Activated B cell treated with CpG ODN at 0.5 μM for 24 hours (primary cell): ENCODE results near the gene KPNA2. TPM values are rescaled to one million over a fixed set of nuclear protein-coding genes. Genes with fewer than 3 reads are reported as not detected.
A peak's percentile ranks its signal among the peaks of the same experiment; 100 is the strongest.

ENCODE experiments used
- ATAC-seq: fragments of 200-7000 bp; cut with Tn5 transposase; one replicate; pipeline ENCODE4 v1.10.0; 2021; ENCODE audit warnings: low read depth, mild to moderate bottlenecking, moderate library complexity
- CTCF ChIA-PET: fragments of 350-600 bp; sonication (Branson Sonifier 250); formaldehyde crosslinking; loops from one replicate; lab custom pipeline; 2021; ENCODE audit warnings: antibody characterized with exemption; lab: Charles Lee
- POLR2A ChIA-PET: fragments of 350-600 bp; sonication (Branson Sonifier 250); formaldehyde crosslinking; loops from one replicate; lab custom pipeline; 2021; ENCODE audit warnings: antibody characterized with exemption; lab: Charles Lee
- DNase-seq: peaks from one replicate; pipeline ENCODE4 v3.0.0; 2022
- H3K27ac Mint-ChIP-seq: one replicate; pipeline ENCODE4 v1.8.0; 2020; ENCODE audit warnings: mixed read lengths
- H3K27me3 Mint-ChIP-seq: one replicate; pipeline ENCODE4 v1.8.0; 2021; ENCODE audit warnings: mixed read lengths
- H3K36me3 Mint-ChIP-seq: one replicate; pipeline ENCODE4 v1.8.0; 2021; ENCODE audit warnings: low read depth, mixed read lengths
- H3K4me1 Mint-ChIP-seq: one replicate; pipeline ENCODE4 v1.8.0; 2021; ENCODE audit warnings: mixed read lengths
- H3K4me3 Mint-ChIP-seq: one replicate; pipeline ENCODE4 v1.8.0; 2020; ENCODE audit warnings: mild to moderate bottlenecking, mixed read lengths
- H3K9me3 Mint-ChIP-seq: one replicate; pipeline ENCODE4 v1.8.0; 2020; ENCODE audit warnings: mixed read lengths
- intact Hi-C: fragments of 100-400 bp; cut with micrococcal nuclease; formaldehyde crosslinking; loops from one replicate; pipeline ENCODE4 v1.15.1; 2024
- total RNA-seq: library from RNA; stranded (reverse); gene quantifications from 2 replicates; pipeline ENCODE4 v1.2.3, GENCODE V29; 2022
- TF ChIP-seq, protein P1 (sequence below): fragments of 200-600 bp; IDR thresholded peaks from one replicate; pipeline ENCODE4 v1.8.0; 2022; ENCODE audit warnings: antibody characterized with exemption, mild to moderate bottlenecking

Gene KPNA2
- total RNA-seq, 1 donor from 2014 or later, result 49.9 TPM

DNA sequence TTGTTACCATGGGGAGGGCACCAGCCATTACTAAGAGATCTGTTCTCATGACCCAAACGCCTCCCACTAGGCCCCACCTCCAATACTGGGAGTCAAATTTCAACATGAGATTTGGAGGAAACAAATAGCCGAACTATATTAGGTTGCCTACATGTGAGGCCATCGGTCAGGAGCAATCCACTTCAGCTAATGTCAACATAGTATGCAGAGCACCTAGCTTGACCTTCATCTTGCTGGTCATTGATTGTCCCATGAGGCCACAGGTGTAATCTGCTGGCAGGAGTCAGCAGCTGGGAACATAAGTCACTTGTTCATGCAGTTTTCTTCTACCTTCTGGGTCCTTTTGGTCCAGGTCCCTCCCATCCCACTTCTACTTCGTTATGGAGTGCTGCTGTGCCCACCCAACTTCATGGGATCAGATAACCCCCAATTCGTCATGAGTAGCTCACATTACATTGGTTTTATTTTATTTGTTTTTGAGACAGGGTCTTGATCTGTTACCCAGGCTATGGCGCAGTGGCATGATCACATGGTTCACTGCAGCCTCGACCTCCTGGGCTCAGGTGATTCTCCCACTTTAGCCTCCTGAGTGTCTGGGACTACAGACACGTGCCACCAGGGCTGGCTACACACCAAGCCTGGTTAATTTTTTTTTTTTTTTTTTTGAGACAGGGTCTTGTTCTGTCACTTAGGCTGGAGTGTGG is 5.9 kb upstream of the KPNA2 start:
- POLR2A ChIA-PET, result no interaction called here

GRCh38 chr17:68033636-68034451 is 1.7 kb upstream of the KPNA2 start:
- Mint-ChIP-seq H3K9me3 (no peaks in the 10 kb centered on the region), H3K27ac (no peak overlapping the region), H3K27me3 (no peaks in the 10 kb centered on the region), H3K4me1 (peaks cover 11% of the 10 kb centered on the region), H3K4me3 (no peak overlapping the region), H3K36me3 (peaks cover 22% of the 10 kb centered on the region)
- intact Hi-C loops, result loop anchor here (2.0 kb wide), 1 partner anchor 203 kb away; no protein-coding TSS in a partner anchor
- POLR2A ChIA-PET, result interaction anchor here (0.6 kb wide), 1 partner anchor 318 kb away, joined by 3 read pairs; no protein-coding TSS in a partner anchor
- ATAC-seq (no peak), DNase-seq (no peak)
- TF ChIP-seq, protein P1, sequence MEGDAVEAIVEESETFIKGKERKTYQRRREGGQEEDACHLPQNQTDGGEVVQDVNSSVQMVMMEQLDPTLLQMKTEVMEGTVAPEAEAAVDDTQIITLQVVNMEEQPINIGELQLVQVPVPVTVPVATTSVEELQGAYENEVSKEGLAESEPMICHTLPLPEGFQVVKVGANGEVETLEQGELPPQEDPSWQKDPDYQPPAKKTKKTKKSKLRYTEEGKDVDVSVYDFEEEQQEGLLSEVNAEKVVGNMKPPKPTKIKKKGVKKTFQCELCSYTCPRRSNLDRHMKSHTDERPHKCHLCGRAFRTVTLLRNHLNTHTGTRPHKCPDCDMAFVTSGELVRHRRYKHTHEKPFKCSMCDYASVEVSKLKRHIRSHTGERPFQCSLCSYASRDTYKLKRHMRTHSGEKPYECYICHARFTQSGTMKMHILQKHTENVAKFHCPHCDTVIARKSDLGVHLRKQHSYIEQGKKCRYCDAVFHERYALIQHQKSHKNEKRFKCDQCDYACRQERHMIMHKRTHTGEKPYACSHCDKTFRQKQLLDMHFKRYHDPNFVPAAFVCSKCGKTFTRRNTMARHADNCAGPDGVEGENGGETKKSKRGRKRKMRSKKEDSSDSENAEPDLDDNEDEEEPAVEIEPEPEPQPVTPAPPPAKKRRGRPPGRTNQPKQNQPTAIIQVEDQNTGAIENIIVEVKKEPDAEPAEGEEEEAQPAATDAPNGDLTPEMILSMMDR, result no peak
- CTCF ChIA-PET, result no interaction called here

More for the DNA sequence above, 5.9 kb upstream of the KPNA2 start:
- H3K9me3 Mint-ChIP-seq, result no peaks in the 10 kb centered on the region
- TF ChIP-seq, protein P1, result no peak
- H3K36me3 Mint-ChIP-seq, result no peaks in the 10 kb centered on the region
- H3K27me3 Mint-ChIP-seq, result no peaks in the 10 kb centered on the region
- CTCF ChIA-PET, result no interaction called here
- H3K4me3 Mint-ChIP-seq, result no peak overlapping the region
- no peak for ATAC-seq
- H3K4me1 Mint-ChIP-seq, result no peaks in the 10 kb centered on the region
- no peak overlapping the region for H3K27ac Mint-ChIP-seq
- DNase-seq, result no peak
- intact Hi-C loops, result no loop called here

GRCh38 chr17:68034452-68034776 is 1.1 kb upstream of the KPNA2 start:
- intact Hi-C loops, result loop anchor here (2.0 kb wide), 1 partner anchor 202 kb away; no protein-coding TSS in a partner anchor

GRCh38 chr17:68035131-68035522 is 408 bp upstream of the KPNA2 start:
- intact Hi-C loops, result loop anchor here (1.0 to 5.0 kb wide), 12 partner anchors 15 to 1292 kb away; partner anchors contain the start of genes ABCA5, ARSG, NOL11 and PRKAR1A
- ChIA-PET POLR2A (interaction anchor here (0.5 to 2.1 kb wide), 12 partner anchors 14 to 446 kb away, joined by 3 to 19 read pairs (median 4); partner anchors contain the start of genes NOL11 and WIPI1), CTCF (interaction anchor here (1.0 to 1.6 kb wide), 2 partner anchors 15 to 137 kb away, joined by 3 to 5 read pairs; no protein-coding TSS in a partner anchor)
- Mint-ChIP-seq H3K36me3 (peaks cover 33% of the 10 kb centered on the region), H3K4me1 (peaks cover 11% of the 10 kb centered on the region), H3K4me3 (peak overlapping the region; percentile 93), H3K27me3 (no peaks in the 10 kb centered on the region), H3K9me3 (no peaks in the 10 kb centered on the region), H3K27ac (peak overlapping the region; percentile 92)
- ATAC-seq, result peak; percentile 85
- peak; percentile 77 for DNase-seq
- TF ChIP-seq, protein P1, result no peak

More at GRCh38 chr17:68034452-68034776, 1.1 kb upstream of the KPNA2 start:
- POLR2A ChIA-PET, result no interaction called here
- Mint-ChIP-seq H3K27me3 (no peaks in the 10 kb centered on the region), H3K9me3 (no peaks in the 10 kb centered on the region), H3K4me3 (no peak overlapping the region), H3K4me1 (peaks cover 11% of the 10 kb centered on the region), H3K27ac (no peak overlapping the region), H3K36me3 (peaks cover 27% of the 10 kb centered on the region)
- CTCF ChIA-PET, result no interaction called here
- no peak for ATAC-seq
- TF ChIP-seq, protein P1, result no peak
- no peak for DNase-seq
